HG02938 (cell line): ENCODE measurements around the gene ISG15.
"Not testable (repeated sequence)": the region's sequence is repeated elsewhere in the genome, so short reads cannot be mapped to it uniquely, and the experiment has no call there.

Experiments
- ATAC-seq: cut with Tn5 transposase; IDR thresholded peaks from one replicate; pipeline ENCODE4 v1.9.1; 2021; ENCODE audit warnings: mild to moderate bottlenecking, moderate library complexity; ENCODE audit not compliant: unreplicated experiment

ISG15 gene

GRCh38 chr1:992362-992761 lies 20.9 kb upstream of the ISG15 start:
- no peak for ATAC-seq

GRCh38 chr1:993379-993995 lies 19.8 kb upstream of the ISG15 start:
- ATAC-seq, result no peak

- ATAC-seq, result not testable (repeated sequence)
Observed at GRCh38 chr1:994546-994945, 18.8 kb upstream of the ISG15 start.

- no peak for ATAC-seq
Observed at GRCh38 chr1:995665-996633, 17.3 kb upstream of the ISG15 start.

GRCh38 chr1:996851-997712 lies 16.2 kb upstream of the ISG15 start:
- no peak for ATAC-seq

GRCh38 chr1:997713-997992 lies 15.6 kb upstream of the ISG15 start:
- no peak for ATAC-seq

GRCh38 chr1:997993-998744 lies 15.1 kb upstream of the ISG15 start:
- ATAC-seq, result no peak

DNA sequence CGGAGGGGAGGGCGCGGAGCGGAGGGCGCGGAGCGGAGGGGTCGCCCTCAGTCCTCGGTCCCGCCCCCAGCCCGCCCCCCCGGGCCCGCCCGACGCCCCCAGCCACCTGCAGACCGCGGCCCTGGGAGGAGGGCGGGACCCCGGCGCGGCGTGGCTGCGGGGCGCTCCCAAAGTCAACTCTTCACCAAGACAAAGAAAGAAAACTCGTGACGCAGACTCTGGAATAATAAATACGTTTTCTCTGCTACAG lies 14.6 kb upstream of the ISG15 start:
- no peak for ATAC-seq

GRCh38 chr1:998995-999724 lies 14.1 kb upstream of the ISG15 start:
- no peak for ATAC-seq

- ATAC-seq, result no peak
Observed at GRCh38 chr1:999725-1000356, 13.5 kb upstream of the ISG15 start, which contains the start of gene HES4. TSS of gene HES4 (minus strand) at chr1:1000097. CDS start at chr1:999973, 124 bp downstream.

DNA sequence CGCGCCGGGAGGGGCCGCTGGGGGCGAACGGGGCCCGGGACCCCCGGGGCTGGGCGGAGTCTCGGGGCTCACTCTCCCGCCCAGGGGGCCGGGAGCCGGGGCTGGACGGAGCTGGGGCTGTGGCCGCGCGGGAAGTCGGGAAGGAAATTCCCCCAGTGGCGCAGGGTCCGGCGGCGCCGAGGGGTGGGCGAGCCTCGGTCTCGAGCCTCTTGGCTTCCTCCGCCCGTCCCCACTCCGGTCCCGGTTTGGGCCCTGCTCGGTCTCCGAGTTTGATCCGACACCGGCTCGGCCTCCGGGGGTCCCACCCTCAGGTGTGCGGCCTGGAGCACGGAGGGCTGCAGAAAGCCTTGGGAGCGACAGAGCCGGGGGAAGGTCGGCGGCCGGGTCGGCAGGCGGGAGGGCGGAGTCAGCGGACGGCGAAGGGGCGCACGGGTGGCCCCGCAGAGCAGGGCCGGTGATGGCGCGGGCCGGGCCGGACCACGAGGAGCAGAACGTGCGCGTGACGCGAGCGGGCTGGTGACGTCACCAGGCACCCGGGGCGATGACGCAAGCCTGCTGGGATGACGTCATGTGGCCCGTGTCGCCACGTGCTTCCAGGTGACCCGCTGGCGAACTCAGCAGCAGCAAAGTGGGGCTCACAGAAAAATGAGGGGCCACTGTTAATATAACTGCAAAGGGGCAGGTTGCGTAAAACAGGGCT lies 12.8 kb upstream of the ISG15 start:
- no peak for ATAC-seq

DNA sequence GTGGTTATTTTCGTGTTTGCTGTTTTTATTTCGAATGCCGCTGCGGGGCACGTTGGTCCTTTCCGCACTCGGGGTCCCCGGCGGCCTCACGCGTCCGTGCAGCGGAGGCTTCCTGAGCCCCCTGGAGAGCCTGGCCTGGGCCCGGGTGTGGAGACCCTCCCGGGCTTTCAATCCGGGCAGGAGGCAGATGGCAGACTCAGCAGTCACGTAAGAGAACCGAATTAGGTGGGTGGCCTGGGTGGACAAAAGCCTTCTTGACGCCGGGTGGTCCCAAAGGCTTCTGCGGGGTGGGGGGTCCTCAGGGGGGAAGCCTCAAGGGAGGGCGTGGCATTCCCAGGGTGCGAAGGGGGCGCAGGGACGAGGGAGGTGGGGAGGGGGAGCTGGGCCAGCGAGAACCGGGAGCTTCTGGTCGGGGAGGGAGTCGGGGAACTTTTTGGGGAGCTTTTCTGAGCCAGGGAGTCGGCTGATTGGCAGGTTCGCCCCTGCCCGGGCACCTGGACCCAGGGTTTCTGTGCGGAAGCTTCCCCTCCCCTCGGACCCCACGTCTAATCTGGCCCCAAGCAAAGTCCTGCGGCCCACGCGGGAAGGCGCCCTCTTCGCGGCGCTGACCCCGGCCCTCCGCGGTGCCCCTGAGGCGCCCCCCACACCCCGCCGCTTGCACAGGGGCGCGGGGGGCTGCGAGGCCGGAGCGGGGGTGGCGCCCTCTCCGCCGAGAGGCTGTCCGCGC lies 12.1 kb upstream of the ISG15 start:
- no peak for ATAC-seq

DNA sequence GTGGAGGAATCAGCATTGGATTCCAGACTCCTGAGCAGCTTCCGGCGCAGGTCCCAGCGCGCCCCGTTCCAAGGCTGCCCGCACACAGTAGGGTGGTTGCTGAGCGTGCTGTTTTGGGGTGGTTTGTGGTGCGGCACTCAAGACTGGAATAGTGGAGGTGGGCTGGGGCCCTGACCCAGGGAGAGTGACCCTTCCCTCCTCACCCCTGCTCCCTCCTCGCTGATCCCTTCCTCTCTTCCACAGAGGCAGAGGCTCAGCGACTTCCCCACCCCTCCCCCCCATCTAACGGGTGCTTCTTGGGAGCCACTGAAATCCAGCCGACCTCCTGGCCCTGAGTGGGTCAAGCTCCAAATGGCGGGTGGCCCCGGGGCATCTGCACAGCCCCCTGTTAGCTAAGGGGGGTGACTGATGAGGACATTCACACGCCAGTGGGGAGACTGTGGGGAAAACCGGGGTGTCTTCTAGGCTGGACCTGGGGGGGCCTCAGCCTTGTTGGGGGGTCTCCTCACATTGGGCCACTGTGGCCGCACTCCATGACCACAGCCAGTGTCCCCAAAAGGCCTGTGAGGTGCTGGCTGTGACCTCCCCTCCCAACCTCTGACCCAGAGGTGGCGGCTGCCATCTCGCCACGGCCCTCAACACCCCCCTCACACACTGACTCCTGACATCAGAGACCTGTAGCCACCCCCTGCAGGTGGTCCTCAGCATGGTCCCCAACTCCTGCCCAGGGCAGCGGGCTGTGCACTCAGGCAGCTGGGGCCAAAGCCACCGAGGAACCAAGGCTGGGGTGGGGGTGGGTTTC lies 9.5 kb upstream of the ISG15 start:
- no peak for ATAC-seq

DNA sequence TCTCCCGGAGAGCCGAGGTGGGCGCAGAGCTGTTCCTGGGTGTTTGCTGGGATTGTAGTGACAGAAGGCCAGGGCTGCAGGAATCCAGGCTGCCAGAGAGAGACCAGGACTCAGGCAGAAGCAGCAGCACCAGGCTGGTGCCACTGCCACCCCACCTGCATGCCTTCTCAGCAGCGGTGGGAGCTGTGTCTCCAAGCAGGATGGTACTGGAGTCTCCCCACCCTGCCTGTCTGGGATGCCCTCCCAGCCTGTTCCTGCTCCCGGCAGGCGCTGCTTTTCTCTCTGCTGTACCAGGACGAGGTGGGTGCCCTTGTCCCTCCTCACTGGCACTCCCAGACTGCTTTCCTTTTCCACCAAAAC lies 8.9 kb upstream of the ISG15 start:
- ATAC-seq, result no peak

DNA sequence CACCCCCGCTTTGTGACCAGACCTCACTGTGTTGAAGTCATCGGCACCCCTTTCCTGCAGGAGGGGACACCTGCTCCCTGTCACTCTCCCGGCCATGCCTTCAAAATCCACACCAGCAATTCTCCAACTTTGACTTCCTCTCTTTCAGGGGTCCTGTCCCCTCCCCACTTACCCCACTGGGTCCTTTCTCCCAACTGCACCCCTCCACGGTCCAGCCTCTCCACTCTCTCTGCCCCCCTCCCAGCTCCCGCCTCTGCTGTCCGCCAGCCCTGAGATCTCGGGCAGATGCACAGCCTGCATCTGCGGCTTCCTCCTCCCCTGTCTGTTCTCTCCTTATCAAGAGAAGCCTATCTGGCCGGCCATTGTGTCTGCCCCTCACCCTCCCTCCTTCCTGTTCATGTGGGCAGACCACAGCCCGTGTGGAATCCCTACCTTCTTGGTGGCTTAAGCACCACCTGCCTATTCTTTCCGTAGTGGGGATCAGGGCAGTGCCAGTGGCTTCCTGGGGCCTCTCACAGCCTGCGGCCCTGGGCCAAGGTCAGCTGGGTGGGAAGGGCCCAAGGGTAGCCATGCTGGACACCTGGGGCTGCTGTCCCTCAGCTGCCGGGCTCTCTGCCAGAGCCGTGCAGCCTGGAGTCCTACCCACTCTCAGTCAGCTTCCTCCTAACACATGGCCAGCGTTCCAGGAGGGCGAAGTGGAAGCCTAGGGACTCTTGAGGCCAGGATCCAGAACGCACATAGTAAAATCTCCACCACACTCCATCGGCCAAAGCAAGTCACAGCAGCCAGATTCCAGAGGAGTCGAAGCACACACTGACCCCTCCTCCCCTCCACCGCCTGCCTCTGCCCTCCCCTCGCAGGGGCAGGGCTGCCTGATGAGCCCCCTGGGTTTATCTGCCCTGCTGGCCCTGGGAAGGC lies 8.3 kb upstream of the ISG15 start:
- ATAC-seq, result no peak

DNA sequence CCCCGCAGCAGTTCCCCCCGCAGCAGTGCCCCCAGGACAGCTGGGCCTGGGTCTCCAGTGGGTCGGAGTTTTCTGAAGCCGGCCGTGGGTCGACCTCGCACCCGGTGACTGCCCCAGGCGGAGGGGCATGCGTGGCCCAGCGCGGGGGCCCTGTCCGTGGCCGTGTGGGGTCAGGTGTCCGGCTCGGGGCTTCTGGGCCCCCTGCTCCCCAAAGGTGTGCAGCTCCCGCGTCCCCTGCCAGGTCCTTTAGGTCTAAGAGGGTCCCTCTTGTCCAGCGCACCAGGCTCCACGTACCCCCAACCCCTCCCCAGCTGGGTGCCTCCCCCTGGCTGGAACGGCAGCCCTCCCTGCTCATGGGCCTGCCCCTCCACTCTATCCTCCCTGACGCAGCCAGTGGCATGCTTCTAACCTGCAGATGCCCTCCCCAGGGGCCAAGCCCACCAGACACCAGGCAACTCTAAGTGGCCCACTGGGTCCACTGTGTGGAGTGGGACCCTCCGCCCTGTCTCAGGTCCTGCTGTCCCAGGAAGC lies 7.5 kb upstream of the ISG15 start:
- no peak for ATAC-seq
